Osteocyte (in vitro differentiated cells): Measurements from ENCODE around the gene FBXW5. TPM values are rescaled to one million over a fixed set of nuclear protein-coding genes. Genes with fewer than 3 reads are reported as not detected.

Experiments
- DNase-seq: peaks from one replicate; pipeline ENCODE4 v3.0.0; 2021; ENCODE audit warnings: mixed read lengths; ENCODE audit not compliant: unreplicated experiment; ENCODE audit errors: extremely low spot score
- H3K27ac Mint-ChIP-seq: one replicate; pipeline ENCODE4 v1.8.0; 2021; ENCODE audit warnings: mild to moderate bottlenecking, mixed read lengths; ENCODE audit not compliant: unreplicated experiment
- H3K27me3 Mint-ChIP-seq: one replicate; pipeline ENCODE4 v1.8.0; 2021; ENCODE audit warnings: mixed read lengths; ENCODE audit not compliant: unreplicated experiment
- H3K36me3 Mint-ChIP-seq: one replicate; pipeline ENCODE4 v1.8.0; 2021; ENCODE audit warnings: mixed read lengths; ENCODE audit not compliant: unreplicated experiment
- H3K4me1 Mint-ChIP-seq: one replicate; pipeline ENCODE4 v1.8.0; 2021; ENCODE audit warnings: mixed read lengths; ENCODE audit not compliant: unreplicated experiment
- H3K4me3 Mint-ChIP-seq: one replicate; pipeline ENCODE4 v1.8.0; 2021; ENCODE audit warnings: mild to moderate bottlenecking, moderate library complexity, mixed read lengths; ENCODE audit not compliant: unreplicated experiment
- H3K9me3 Mint-ChIP-seq: one replicate; pipeline ENCODE4 v1.8.0; 2021; ENCODE audit warnings: mixed read lengths; ENCODE audit not compliant: unreplicated experiment
- total RNA-seq: library from RNA; stranded (reverse); gene quantifications from 2 replicates; pipeline ENCODE4 v1.2.1, GENCODE V29; 2021
- TF ChIP-seq, protein P1 (sequence below): fragments of 200-600 bp; sonication (generic); IDR thresholded peaks from 2 replicates; pipeline ENCODE4 v1.5.0; 2021; ENCODE audit warnings: antibody characterized with exemption, mild to moderate bottlenecking, moderate library complexity

The FBXW5 gene
- total RNA-seq, 1 donor from 2014 or later: 84.4 TPM

DNA sequence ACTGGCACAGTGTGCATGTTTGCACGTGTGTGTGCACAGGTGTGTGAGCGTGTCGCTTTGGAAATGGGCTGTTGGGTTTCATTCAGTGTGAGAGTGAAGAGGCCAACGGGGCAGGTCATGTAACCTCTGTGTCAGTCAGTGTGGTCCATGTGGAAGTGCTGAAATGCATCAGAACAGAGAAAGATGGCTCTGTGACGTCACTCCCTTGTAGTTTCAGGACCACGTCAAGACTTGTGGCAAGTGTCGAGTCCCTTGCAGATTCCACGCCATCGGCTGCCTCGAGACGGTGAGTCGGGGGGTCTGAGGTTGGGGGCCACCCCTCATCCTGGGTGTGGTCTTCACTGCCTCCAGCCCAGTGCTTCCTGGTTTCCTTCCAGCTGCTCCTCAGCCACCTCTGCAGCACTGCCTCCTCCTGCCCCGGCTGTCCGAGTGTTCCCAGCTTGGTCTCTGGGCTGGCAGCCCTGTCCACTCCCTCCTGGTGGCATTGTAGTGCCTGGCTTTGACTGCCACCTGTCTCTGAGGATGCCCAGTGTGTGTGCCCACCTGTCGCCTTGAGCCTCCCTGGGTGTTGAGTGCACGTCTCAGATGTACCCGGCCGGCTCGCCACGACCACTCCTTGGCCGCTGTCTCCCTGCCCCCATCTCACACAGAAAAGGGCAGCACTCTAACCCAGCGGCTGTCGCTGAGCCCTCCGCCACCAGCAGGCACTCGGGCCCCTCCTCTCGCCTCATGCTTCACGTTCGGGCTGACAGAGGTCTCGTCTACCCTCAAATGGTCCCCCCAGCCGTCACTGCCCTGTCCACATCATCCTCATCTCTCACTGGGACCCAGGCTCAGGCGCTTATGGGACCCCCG lies 28.0 kb downstream of the FBXW5 start:
- peaks cover 19% of the 10 kb centered on the region for H3K36me3 Mint-ChIP-seq
- no peaks in the 10 kb centered on the region for H3K4me1 Mint-ChIP-seq
- H3K27me3 Mint-ChIP-seq: no peaks in the 10 kb centered on the region
- no peak overlapping the region for H3K27ac Mint-ChIP-seq
- no peak for DNase-seq
- H3K9me3 Mint-ChIP-seq: no peaks in the 10 kb centered on the region
- TF ChIP-seq, protein P1, sequence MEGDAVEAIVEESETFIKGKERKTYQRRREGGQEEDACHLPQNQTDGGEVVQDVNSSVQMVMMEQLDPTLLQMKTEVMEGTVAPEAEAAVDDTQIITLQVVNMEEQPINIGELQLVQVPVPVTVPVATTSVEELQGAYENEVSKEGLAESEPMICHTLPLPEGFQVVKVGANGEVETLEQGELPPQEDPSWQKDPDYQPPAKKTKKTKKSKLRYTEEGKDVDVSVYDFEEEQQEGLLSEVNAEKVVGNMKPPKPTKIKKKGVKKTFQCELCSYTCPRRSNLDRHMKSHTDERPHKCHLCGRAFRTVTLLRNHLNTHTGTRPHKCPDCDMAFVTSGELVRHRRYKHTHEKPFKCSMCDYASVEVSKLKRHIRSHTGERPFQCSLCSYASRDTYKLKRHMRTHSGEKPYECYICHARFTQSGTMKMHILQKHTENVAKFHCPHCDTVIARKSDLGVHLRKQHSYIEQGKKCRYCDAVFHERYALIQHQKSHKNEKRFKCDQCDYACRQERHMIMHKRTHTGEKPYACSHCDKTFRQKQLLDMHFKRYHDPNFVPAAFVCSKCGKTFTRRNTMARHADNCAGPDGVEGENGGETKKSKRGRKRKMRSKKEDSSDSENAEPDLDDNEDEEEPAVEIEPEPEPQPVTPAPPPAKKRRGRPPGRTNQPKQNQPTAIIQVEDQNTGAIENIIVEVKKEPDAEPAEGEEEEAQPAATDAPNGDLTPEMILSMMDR: no peak
- H3K4me3 Mint-ChIP-seq: no peak overlapping the region

DNA sequence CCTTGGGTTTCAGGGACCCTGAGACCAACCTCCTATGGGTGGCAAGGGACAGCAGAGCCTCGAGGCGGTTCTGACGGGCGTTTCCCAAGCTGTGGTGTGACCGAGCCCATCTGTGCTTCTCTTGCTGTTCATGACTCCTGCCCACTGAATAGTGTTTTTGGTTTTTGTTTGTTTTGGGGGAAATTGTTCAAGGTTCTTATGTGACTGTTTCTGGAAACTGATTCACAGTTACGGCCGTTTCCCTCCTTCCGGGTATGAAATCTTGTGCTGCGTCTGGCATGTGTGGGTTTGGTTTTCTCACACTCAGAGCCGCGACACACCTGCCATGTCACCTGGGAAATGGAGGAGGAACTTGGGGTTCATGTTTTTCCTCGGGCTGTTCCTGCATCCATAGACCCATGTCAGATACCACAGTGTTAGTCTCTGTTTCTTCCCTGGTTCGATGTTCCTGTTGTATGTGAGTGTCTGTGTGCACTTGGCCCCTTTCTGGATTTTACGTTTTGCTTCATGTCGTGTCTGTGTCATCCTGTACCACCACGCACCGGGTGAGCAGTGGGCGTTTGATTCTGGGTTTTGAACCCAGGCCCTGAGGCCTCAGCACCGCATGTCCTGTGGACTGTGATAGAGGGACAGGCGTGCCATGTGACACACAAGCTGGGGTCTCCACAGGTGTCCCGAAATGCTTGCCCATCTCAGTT lies 28.8 kb downstream of the FBXW5 start:
- no peak overlapping the region for H3K4me3 Mint-ChIP-seq
- no peaks in the 10 kb centered on the region for H3K9me3 Mint-ChIP-seq

DNA sequence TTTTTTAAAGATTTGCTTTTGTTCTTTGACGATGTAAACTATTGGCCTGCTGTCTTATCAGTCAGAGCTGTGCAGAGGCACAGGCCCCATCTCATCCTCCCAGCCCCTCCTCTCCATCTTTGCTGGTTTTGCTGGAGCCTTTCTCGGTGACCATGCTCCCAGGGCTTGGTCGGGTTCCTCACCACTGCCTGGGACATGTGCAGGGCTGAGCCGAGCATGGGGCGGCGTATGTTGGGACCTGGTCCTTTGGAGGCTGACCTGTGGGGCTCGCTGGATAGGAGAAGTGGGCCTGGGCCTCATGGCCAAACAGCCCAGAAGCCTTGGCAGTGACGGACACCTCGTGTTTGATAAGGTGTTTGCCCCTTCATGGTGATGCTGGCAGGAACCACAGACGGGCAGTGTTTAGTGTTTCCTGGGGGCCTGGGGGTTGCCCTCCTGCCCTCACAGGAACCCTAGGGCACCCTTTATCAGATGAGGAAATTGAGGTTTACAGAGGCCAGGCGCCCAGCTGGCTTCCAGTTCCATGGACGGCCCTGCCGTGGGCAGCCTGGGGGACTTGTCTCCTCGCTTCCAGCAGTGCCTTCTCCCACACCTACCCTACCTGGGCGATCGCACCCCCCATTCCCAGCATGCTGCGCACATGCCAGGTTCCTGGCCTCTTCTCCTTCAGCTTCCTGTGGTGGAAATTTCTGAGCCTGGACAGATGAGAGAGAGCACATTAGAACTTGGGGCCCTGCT lies 30.7 kb downstream of the FBXW5 start:
- Mint-ChIP-seq H3K4me3 (no peak overlapping the region), H3K4me1 (no peaks in the 10 kb centered on the region), H3K27ac (no peak overlapping the region), H3K36me3 (peaks cover 11% of the 10 kb centered on the region), H3K9me3 (no peaks in the 10 kb centered on the region), H3K27me3 (no peaks in the 10 kb centered on the region)
- no peak for DNase-seq
- TF ChIP-seq, protein P1: no peak

More for the DNA sequence above, 28.8 kb downstream of the FBXW5 start:
- DNase-seq: no peak
- Mint-ChIP-seq H3K27me3 (no peaks in the 10 kb centered on the region), H3K4me1 (no peaks in the 10 kb centered on the region), H3K27ac (no peak overlapping the region), H3K36me3 (peaks cover 19% of the 10 kb centered on the region)
- TF ChIP-seq, protein P1: no peak

DNA sequence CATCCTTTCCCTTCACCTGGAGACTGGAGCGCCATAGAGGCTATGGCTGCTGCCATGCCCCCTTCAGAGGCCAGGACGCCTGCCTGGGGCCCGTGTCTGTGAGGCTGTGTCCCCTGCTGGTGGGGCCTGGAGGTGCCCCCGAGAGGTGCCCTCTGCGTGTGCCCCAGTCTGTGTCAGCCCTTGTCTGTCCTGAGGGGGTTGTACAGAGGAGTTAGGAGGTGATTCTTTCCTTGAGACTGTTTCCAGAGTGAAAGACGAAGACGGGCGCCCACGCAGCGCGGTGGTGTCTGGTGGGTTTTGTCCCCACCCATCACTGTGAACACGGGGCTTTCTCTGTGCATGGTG lies 33.7 kb downstream of the FBXW5 start:
- Mint-ChIP-seq H3K4me1 (no peaks in the 10 kb centered on the region), H3K9me3 (no peaks in the 10 kb centered on the region), H3K4me3 (no peak overlapping the region), H3K27me3 (no peaks in the 10 kb centered on the region), H3K27ac (no peak overlapping the region), H3K36me3 (peaks cover 8% of the 10 kb centered on the region)
- no peak for DNase-seq
- TF ChIP-seq, protein P1: no peak
